GM18858 (cell line): ENCODE results near the gene SLC29A1.
A peak's percentile ranks its signal among the peaks of the same experiment; 100 is the strongest.

Experiments used
- ATAC-seq: cut with Tn5 transposase; IDR thresholded peaks from one replicate; pipeline ENCODE4 v1.9.1; 2021; ENCODE audit not compliant: unreplicated experiment

SLC29A1 gene

GRCh38 chr6:44264154-44265006 lies 41.0 kb downstream of the SLC29A1 start:
- no peak for ATAC-seq

- ATAC-seq: no peak
These were observed 41.8 kb downstream of the SLC29A1 start, which contains the start of gene NFKBIE for GRCh38 chr6:44265007-44265721. Gene NFKBIE, minus strand, starts transcription at chr6:44265551. Its CDS starts 205 bp downstream, at chr6:44265346.

GRCh38 chr6:44265722-44266233 lies 42.4 kb downstream of the SLC29A1 start:
- no peak for ATAC-seq

DNA sequence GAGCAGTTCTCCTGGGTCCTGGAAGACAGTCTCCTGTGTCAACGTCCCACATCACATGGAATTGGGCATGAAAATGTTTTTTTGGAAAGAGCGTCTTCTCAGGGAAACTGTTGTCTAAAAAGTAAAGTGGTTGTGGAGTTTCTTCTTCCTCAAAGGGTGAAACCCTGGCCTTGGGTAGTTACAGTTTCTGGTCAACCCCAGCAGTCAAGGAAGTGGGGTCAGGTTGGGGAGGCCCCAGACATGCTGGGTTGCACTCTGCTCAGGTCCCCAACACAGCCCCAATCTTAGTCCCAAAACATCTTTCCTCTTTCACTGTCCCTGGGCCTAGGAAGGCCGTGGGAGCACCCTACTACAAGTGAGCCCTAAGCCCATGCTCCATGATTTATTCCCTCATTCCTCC lies 43.0 kb downstream of the SLC29A1 start:
- peak; percentile 31 for ATAC-seq

- ATAC-seq: no peak
These were observed 43.9 kb downstream of the SLC29A1 start for GRCh38 chr6:44267252-44267651.

GRCh38 chr6:44268095-44268628 lies 44.8 kb downstream of the SLC29A1 start:
- no peak for ATAC-seq

DNA sequence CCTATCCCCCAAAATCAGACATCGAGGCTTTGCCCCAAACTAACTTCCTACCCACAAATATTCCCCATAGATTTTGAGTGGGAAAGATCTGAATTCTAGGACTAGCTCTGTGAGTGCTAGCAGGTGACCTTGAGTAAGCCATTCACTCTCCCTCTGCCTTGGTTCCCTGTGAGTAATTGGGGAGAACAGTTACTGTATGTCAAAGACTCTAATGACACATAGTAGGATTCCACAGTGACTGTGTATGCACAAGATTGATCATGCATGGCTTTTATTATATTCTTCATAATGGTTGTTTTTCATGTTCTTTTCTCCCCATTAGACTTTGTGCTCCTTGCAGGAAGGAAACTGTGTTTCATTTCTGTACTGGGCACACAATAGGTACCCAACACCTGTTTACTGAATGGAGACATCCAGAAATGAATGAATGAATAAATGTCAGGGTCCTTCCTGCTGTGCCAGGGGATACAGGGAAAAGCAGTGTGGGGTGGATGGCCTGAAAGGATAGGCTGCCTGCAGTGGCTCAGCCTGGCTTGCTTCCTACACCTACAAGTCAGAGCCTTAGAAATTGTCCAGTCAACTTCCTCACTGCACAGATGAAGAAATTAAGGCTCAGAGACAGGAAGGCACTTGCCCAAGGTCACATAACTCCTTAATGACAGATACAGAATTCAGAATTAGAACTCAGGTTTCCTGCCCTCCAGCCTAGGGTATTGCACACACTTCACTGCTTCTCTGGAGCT lies 46.0 kb downstream of the SLC29A1 start:
- no peak for ATAC-seq

DNA sequence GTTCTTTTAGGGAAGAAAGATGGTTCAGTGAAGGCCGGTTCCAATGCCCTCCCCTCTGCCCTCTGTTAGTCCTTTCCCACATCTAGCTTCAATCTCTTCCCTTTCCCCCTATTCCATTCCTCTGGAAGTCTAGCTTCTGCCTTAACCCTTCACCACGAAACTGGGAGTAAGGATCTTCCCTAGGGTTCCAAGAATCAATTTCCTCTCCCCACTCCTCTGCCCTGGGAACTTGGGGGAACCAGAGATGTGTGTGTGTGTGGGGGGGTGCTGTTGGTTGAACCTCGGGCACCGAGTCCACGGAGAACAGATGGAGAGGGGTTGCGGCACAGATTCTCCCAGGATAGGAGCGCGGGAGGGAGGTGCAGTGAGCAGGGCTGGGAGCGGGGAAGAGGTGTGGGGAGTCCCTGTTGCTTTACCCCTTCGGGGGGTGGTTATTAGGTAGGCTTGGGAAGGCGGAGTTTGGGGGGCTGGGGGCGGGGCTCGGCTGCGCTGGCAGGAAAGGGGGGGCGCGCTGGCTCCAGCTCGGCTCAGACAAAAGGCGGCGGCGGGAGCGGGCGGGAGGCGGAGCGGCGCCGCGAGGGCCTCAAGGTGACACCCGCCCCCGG lies 46.6 kb downstream of the SLC29A1 start, which contains the start of gene TMEM151B:
TSS of gene TMEM151B (plus strand) at position 530 of the 605 bp plus-strand sequence. CDS start 293 bp downstream, outside the sequence.
- no peak for ATAC-seq

GRCh38 chr6:44270526-44271405 lies 47.4 kb downstream of the SLC29A1 start:
- ATAC-seq: no peak

DNA sequence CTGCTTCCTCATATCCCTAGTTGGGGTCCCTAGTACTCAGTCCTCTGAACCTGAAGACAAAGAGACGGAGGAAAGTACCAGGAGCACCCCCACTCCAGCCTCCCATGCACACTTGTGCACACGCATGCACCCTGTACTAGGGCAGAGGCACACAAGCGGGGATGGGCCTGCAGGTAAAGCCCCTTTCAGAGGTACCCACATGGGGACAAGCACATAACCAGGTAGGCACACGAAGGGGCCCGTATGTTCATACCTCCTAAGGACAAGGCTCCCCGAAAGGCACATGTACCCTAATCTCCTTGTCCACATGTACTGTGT lies 48.0 kb downstream of the SLC29A1 start:
- no peak for ATAC-seq

GRCh38 chr6:44271914-44272313 lies 48.5 kb downstream of the SLC29A1 start:
- ATAC-seq: no peak

DNA sequence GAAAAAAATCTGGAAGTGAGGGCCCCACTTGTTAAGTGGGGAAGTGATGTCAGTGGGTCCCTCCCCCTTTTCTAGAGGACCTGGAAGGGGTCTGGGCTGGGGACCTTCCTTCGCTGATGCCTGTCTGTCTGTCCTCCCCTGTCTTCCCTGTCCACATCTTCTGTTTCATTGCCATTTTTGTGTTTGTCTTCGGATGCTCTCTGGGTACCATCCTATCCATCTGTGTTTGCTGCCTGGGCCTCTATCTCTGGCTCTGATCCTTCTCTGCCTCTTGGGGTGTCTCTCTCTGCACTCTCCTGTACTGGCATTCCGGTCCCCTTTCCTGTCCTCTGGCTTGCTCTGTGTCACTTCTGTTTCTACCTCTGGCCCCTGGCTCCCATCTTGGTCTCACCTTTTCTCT lies 49.1 kb downstream of the SLC29A1 start:
- ATAC-seq: no peak

DNA sequence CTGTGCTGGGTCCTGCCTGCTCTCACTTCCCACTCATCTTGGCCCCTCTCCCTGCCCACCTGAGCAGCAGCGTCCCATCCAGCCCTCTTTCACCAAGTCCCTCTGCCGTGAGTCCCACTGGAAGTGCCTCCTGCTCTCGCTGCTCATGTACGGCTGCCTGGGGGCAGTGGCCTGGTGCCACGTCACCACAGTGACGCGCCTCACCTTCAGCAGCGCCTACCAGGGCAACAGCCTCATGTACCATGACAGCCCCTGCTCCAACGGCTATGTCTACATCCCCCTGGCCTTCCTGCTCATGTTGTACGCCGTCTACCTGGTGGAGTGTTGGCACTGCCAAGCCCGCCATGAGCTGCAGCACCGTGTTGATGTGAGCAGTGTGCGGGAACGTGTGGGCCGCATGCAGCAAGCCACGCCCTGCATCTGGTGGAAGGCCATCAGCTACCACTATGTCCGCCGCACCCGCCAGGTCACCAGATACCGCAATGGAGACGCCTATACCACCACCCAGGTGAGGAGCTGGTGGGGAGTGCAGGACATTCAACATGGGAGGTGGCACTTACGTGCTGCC lies 49.7 kb downstream of the SLC29A1 start:
- ATAC-seq: no peak

DNA sequence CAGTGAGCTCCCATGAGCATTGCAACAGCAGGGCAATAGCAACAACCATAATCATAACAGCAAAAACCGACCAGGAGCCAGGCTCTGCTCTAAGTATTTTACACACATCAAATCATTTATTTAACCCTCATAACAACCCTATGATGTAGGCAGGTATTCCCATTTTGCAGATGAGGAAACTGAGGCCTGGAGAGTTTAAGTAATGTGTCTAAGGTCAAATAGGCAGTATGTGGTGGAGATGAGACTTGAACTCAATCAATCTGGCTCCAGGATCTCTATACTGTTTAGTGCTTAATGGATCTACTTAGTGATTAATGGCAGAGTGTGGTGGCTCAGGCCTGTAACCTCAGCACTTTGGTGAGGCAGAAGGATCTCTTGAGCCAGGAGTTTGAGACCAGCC lies 50.2 kb downstream of the SLC29A1 start:
- ATAC-seq: no peak

- ATAC-seq: no peak
These were observed 51.9 kb downstream of the SLC29A1 start for GRCh38 chr6:44275271-44275748.

GRCh38 chr6:44275749-44276648 lies 52.6 kb downstream of the SLC29A1 start:
- no peak for ATAC-seq

DNA sequence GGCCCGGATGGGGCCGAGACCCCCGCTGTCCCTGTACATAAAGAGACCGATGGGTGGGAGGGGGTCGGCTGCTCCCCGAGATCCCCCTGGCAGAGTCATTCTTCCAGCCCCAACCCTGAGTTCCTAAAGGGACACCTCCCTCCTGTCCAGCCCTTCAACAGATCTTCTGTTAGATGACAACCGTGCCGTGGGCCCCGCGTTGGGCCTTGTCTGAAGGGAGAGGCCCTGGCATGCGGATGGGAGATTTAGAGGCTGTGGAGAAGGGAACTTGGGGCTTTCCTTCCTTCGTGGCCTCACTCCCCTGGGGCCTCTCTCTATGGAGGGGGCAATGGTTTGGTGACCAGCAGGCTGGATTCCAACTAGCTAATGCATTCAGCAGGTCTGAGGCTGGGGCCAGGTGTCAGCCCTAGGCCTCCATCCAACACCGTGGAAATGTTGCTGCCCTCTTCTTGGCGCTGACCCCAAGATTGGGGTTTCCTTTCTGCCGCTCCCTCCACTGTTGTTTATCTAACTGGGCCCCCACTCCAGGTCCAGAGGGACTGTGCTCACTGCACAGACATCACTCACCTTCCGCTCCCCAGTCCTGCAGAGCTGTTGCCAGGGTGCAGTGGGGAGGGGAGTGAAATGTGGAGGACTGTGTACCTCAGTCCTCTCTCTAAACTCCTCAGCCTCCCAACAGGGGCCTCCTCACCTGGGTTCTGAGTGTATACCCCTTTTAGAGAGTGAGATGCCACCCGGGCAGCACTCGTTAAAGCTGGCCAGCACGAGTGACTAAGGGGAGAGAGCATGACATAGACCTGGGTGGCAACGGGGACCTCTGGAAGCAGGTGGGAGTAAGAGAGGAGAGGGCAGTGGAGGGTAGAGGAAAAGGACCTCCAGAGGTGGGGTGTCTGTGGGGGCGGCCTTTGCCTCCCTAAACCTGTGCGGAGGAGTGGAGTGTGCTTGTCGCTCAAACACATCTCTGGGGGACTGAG lies 53.6 kb downstream of the SLC29A1 start:
- no peak for ATAC-seq
